ENCODE measurements around the gene ETV3L.

GRCh38 chr1:157142765-157143423 is 43.3 kb upstream of the ETV3L start:
- no peak for TF ChIP-seq E2F5 (CRISPR knock-in tag; IDR thresholded peaks at IDR 0.05)
- no peak for TF ChIP-seq CTCF (IDR thresholded peaks at IDR 0.05)
- TF ChIP-seq IRF1 (CRISPR knock-in tag; IDR thresholded peaks at IDR 0.05) = no peak
- no peak for TF ChIP-seq SMAD3 (CRISPR knock-in tag; IDR thresholded peaks at IDR 0.05; ENCODE audit: borderline replicate concordance)
